ENCODE results near the gene CLMN. TPM values are rescaled to one million over a fixed set of nuclear protein-coding genes. Genes with fewer than 3 reads are reported as not detected.
"Not testable (repeated sequence)": the region's sequence is repeated elsewhere in the genome, so short reads cannot be mapped to it uniquely, and the experiment has no call there.

The CLMN gene
- total RNA-seq, 2 donors from 2014 or later, result 24.6 to 39.3 TPM

- Histone ChIP-seq H3K9me3 (no peaks in the 10 kb centered on the region), H3K27me3 (replicated peaks; ENCODE audit: insufficient read depth) (no peaks in the 10 kb centered on the region), H3K27ac (no peak overlapping the region), H3K4me3 (no peak overlapping the region), H3K4me1 (replicated peaks) (peaks cover 17% of the 10 kb centered on the region), H3K36me3 (no peaks in the 10 kb centered on the region)
- WGBS, result 9% methylated on average over 1 of the region's 1 CpG
- DNase-seq (ENCODE audit: low spot score), result no peak
- TF ChIP-seq CTCF (IDR thresholded peaks at IDR 0.05) (no peak), POLR2AphosphoS5 (IDR thresholded peaks at IDR 0.05) (no peak), POLR2A (IDR thresholded peaks at IDR 0.05) (no peak)
- intact Hi-C loops (cut with DNase I), result no loop called here
These were observed 178.0 kb downstream of the CLMN start for GRCh38 chr14:95141684-95142083.

GRCh38 chr14:95140060-95140858 is 179.4 kb downstream of the CLMN start:
- H3K27me3 ChIP-seq (replicated peaks; ENCODE audit: insufficient read depth), result no peaks in the 10 kb centered on the region
- H3K27ac ChIP-seq, result no peak overlapping the region
- H3K4me3 ChIP-seq, result no peak overlapping the region
- DNase-seq (ENCODE audit: low spot score), result no peak
- H3K4me1 ChIP-seq (replicated peaks), result peaks cover 17% of the 10 kb centered on the region
- WGBS, result 52% methylated on average over 5 of the region's 5 CpGs
- no peak for TF ChIP-seq CTCF (IDR thresholded peaks at IDR 0.05)
- TF ChIP-seq POLR2AphosphoS5 (IDR thresholded peaks at IDR 0.05), result no peak
- no peak for TF ChIP-seq POLR2A (IDR thresholded peaks at IDR 0.05)
- H3K9me3 ChIP-seq, result no peaks in the 10 kb centered on the region
- intact Hi-C loops (cut with DNase I), result no loop called here
- no peaks in the 10 kb centered on the region for H3K36me3 ChIP-seq

GRCh38 chr14:95138876-95139275 is 180.8 kb downstream of the CLMN start:
- peaks cover 17% of the 10 kb centered on the region for H3K4me1 ChIP-seq (replicated peaks)
- intact Hi-C loops (cut with DNase I), result no loop called here

GRCh38 chr14:95138455-95138854 is 181.3 kb downstream of the CLMN start:
- WGBS, result 59% methylated on average over 5 of the region's 5 CpGs
- H3K9me3 ChIP-seq; H3K36me3 ChIP-seq; H3K27ac ChIP-seq; intact Hi-C loops (cut with DNase I); H3K4me3 ChIP-seq; DNase-seq (ENCODE audit: low spot score); H3K27me3 ChIP-seq (replicated peaks; ENCODE audit: insufficient read depth): not testable (repeated sequence)
- H3K4me1 ChIP-seq (replicated peaks), result peaks cover 17% of the 10 kb centered on the region

More at GRCh38 chr14:95138876-95139275, 180.8 kb downstream of the CLMN start:
- TF ChIP-seq CTCF (IDR thresholded peaks at IDR 0.05) (no peak), POLR2AphosphoS5 (IDR thresholded peaks at IDR 0.05) (no peak), POLR2A (IDR thresholded peaks at IDR 0.05) (no peak)
- no peak for DNase-seq (ENCODE audit: low spot score)
- no peaks in the 10 kb centered on the region for H3K36me3 ChIP-seq
- no peaks in the 10 kb centered on the region for H3K9me3 ChIP-seq
- H3K27me3 ChIP-seq (replicated peaks; ENCODE audit: insufficient read depth), result no peaks in the 10 kb centered on the region
- no CpG with 5 or more reads among the region's 1 CpG for WGBS
- H3K4me3 ChIP-seq, result no peak overlapping the region
- no peak overlapping the region for H3K27ac ChIP-seq

- no peaks in the 10 kb centered on the region for H3K9me3 ChIP-seq
- H3K4me1 ChIP-seq (replicated peaks), result peaks cover 17% of the 10 kb centered on the region
- intact Hi-C loops (cut with DNase I), result no loop called here
- no peak overlapping the region for H3K4me3 ChIP-seq
- H3K27ac ChIP-seq, result peak overlapping the region in 1 of 2 donors; percentile 1
- 19% methylated on average over 5 of the region's 5 CpGs for WGBS
- no peaks in the 10 kb centered on the region for H3K36me3 ChIP-seq
- peak; percentile 57 for DNase-seq (ENCODE audit: low spot score)
- TF ChIP-seq POLR2A (IDR thresholded peaks at IDR 0.05) (no peak), CTCF (IDR thresholded peaks at IDR 0.05) (no peak), POLR2AphosphoS5 (IDR thresholded peaks at IDR 0.05) (peak; percentile 73)
- H3K27me3 ChIP-seq (replicated peaks; ENCODE audit: insufficient read depth), result no peaks in the 10 kb centered on the region
These were observed 181.9 kb downstream of the CLMN start for GRCh38 chr14:95137804-95138167.

Measured in prostate gland (tissue), 2 donors.